ENCODE data around the gene CACNA1D.

GRCh38 chr3:53820084-53820483, 325.7 kb downstream of the CACNA1D start:
- no peak for TF ChIP-seq POLR2AphosphoS5 (IDR thresholded peaks at IDR 0.05)
- TF ChIP-seq, protein P1, sequence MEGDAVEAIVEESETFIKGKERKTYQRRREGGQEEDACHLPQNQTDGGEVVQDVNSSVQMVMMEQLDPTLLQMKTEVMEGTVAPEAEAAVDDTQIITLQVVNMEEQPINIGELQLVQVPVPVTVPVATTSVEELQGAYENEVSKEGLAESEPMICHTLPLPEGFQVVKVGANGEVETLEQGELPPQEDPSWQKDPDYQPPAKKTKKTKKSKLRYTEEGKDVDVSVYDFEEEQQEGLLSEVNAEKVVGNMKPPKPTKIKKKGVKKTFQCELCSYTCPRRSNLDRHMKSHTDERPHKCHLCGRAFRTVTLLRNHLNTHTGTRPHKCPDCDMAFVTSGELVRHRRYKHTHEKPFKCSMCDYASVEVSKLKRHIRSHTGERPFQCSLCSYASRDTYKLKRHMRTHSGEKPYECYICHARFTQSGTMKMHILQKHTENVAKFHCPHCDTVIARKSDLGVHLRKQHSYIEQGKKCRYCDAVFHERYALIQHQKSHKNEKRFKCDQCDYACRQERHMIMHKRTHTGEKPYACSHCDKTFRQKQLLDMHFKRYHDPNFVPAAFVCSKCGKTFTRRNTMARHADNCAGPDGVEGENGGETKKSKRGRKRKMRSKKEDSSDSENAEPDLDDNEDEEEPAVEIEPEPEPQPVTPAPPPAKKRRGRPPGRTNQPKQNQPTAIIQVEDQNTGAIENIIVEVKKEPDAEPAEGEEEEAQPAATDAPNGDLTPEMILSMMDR (IDR thresholded peaks at IDR 0.05): no peak
- TF ChIP-seq POLR2A (IDR thresholded peaks at IDR 0.05): no peak
